A673 (cell line): Measurements from ENCODE around the gene SHANK3.

ENCODE experiments used
- EZH2 ChIP-seq: fragments of 200-600 bp; sonication (generic); IDR thresholded peaks from 2 replicates; pipeline ENCODE4 v1.6.1; 2017; ENCODE audit warnings: borderline replicate concordance, low read depth, mild to moderate bottlenecking, mixed read lengths, antibody characterized with exemption, low read length; ENCODE audit not compliant: poor library complexity, severe bottlenecking
- TF ChIP-seq, protein P1 (sequence below): fragments of 300-800, 200-600 bp; sonication (generic); conservative IDR thresholded peaks from 2 replicates; pipeline ENCODE4 v1.5.1; 2017; ENCODE audit warnings: low read depth, mild to moderate bottlenecking, antibody characterized with exemption, low read length, moderate library complexity, mixed read lengths

DNA sequence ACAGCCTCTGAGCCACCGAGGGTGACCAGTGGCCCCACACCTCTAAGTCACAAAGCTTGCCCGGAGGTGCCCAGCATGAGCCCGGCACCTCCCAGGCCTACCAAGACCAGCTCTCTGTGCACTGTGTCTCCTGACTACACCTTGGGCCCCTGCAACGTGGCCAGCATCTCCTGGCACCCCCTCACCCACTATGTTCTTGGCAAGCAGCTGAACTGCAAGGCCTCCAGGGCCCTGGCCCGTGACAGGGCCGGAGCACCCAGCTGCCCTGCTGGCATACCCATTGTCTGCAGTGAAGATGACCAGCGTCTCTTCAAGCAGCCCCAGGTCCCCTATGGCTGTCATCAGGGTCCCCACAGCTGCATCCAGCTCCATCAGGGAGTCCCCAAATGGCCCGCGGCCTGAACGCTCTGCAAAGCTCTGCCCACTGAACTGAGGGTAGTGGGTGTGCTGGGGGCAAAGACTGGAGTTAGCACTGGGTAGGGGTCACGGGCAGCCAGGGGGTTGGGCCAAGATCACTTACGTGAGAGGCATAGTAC lies 46.2 kb upstream of the SHANK3 start:
- TF ChIP-seq, protein P1, sequence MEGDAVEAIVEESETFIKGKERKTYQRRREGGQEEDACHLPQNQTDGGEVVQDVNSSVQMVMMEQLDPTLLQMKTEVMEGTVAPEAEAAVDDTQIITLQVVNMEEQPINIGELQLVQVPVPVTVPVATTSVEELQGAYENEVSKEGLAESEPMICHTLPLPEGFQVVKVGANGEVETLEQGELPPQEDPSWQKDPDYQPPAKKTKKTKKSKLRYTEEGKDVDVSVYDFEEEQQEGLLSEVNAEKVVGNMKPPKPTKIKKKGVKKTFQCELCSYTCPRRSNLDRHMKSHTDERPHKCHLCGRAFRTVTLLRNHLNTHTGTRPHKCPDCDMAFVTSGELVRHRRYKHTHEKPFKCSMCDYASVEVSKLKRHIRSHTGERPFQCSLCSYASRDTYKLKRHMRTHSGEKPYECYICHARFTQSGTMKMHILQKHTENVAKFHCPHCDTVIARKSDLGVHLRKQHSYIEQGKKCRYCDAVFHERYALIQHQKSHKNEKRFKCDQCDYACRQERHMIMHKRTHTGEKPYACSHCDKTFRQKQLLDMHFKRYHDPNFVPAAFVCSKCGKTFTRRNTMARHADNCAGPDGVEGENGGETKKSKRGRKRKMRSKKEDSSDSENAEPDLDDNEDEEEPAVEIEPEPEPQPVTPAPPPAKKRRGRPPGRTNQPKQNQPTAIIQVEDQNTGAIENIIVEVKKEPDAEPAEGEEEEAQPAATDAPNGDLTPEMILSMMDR, result no peak
- TF ChIP-seq EZH2, result no peak
